G401.6 (cell line): ENCODE results near the gene CTSK.
"Not testable (repeated sequence)": the region's sequence is repeated elsewhere in the genome, so short reads cannot be mapped to it uniquely, and the experiment has no call there.

Experiments used
- FAIRE-seq: peaks from 2 replicates; lab custom pipeline; 2012; peaks lifted over from hg19 to GRCh38; lab: Jason Lieb, UNC

The CTSK gene

GRCh38 chr1:150805899-150806298 is 2.2 kb downstream of the CTSK start:
- no peak for FAIRE-seq

GRCh38 chr1:150804671-150805070 is 3.4 kb downstream of the CTSK start:
- no peak for FAIRE-seq

- no peak for FAIRE-seq
Measured at GRCh38 chr1:150799089-150799488, 9.0 kb downstream of the CTSK start.

GRCh38 chr1:150798525-150798924 is 9.5 kb downstream of the CTSK start:
- no peak for FAIRE-seq

GRCh38 chr1:150796374-150796773 is 11.7 kb downstream of the CTSK start:
- FAIRE-seq = no peak

- not testable (repeated sequence) for FAIRE-seq
Measured at GRCh38 chr1:150793778-150794177, 14.3 kb downstream of the CTSK start.

- FAIRE-seq = no peak
Measured at GRCh38 chr1:150793221-150793620, 14.8 kb downstream of the CTSK start.

- FAIRE-seq = no peak
Measured at GRCh38 chr1:150791585-150791984, 16.5 kb downstream of the CTSK start.

- FAIRE-seq = no peak
Measured at GRCh38 chr1:150789396-150789795, 18.7 kb downstream of the CTSK start.

GRCh38 chr1:150788946-150789345 is 19.1 kb downstream of the CTSK start:
- no peak for FAIRE-seq

- no peak for FAIRE-seq
Measured at GRCh38 chr1:150787455-150787854, 20.6 kb downstream of the CTSK start.

- FAIRE-seq = no peak
Measured at GRCh38 chr1:150780510-150780909, 27.6 kb downstream of the CTSK start.

- FAIRE-seq = no peak
Measured at GRCh38 chr1:150778409-150778808, 29.7 kb downstream of the CTSK start.

- FAIRE-seq = no peak
Measured at GRCh38 chr1:150777544-150777943, 30.5 kb downstream of the CTSK start.

- not testable (repeated sequence) for FAIRE-seq
Measured at GRCh38 chr1:150775931-150776505, 32.0 kb downstream of the CTSK start.

- FAIRE-seq = no peak
Measured at GRCh38 chr1:150775276-150775675, 32.8 kb downstream of the CTSK start.

GRCh38 chr1:150772326-150772725 is 35.7 kb downstream of the CTSK start:
- FAIRE-seq = no peak

- not testable (repeated sequence) for FAIRE-seq
Measured at GRCh38 chr1:150767704-150768103, 40.4 kb downstream of the CTSK start.

GRCh38 chr1:150765977-150766301 is 42.1 kb downstream of the CTSK start:
- FAIRE-seq = not testable (repeated sequence)

GRCh38 chr1:150765296-150765976 is 42.6 kb downstream of the CTSK start, which contains the start of gene CTSS:
TSS of gene CTSS (minus strand) at chr1:150765778. CDS start at chr1:150764763, 1,015 bp downstream.
- FAIRE-seq = no peak

GRCh38 chr1:150764617-150765101 is 43.4 kb downstream of the CTSK start:
- no peak for FAIRE-seq

- no peak for FAIRE-seq
Measured at GRCh38 chr1:150763018-150763417, 45.0 kb downstream of the CTSK start.

- no peak for FAIRE-seq
Measured at GRCh38 chr1:150762552-150762951, 45.5 kb downstream of the CTSK start.

- no peak for FAIRE-seq
Measured at GRCh38 chr1:150761801-150762200, 46.3 kb downstream of the CTSK start.
